ENCODE data around the gene RIOK3. TPM values are rescaled to one million over a fixed set of nuclear protein-coding genes. Genes with fewer than 3 reads are reported as not detected.
A peak's percentile ranks its signal among the peaks of the same experiment; 100 is the strongest.

The RIOK3 gene
- total RNA-seq, 1 donor from 2014 or later: 69.7 TPM

GRCh38 chr18:23526501-23527063 is 73.5 kb downstream of the RIOK3 start:
- Mint-ChIP-seq H3K4me3 (ENCODE audit: unreplicated experiment) (no peak overlapping the region), H3K27ac (ENCODE audit: unreplicated experiment) (no peak overlapping the region), H3K36me3 (ENCODE audit: low read depth, unreplicated experiment) (peaks cover 48% of the 10 kb centered on the region), H3K27me3 (ENCODE audit: unreplicated experiment) (no peaks in the 10 kb centered on the region), H3K4me1 (ENCODE audit: unreplicated experiment) (peaks cover 11% of the 10 kb centered on the region), H3K9me3 (ENCODE audit: unreplicated experiment) (no peaks in the 10 kb centered on the region)
- no peak for DNase-seq (ENCODE audit: low spot score)
- no peak for TF ChIP-seq CTCF (IDR thresholded peaks at IDR 0.05; ENCODE audit: unreplicated experiment)

- Mint-ChIP-seq H3K36me3 (ENCODE audit: low read depth, unreplicated experiment) (peaks cover 48% of the 10 kb centered on the region), H3K9me3 (ENCODE audit: unreplicated experiment) (no peaks in the 10 kb centered on the region), H3K27ac (ENCODE audit: unreplicated experiment) (no peak overlapping the region), H3K4me3 (ENCODE audit: unreplicated experiment) (peak overlapping the region; percentile 11), H3K27me3 (ENCODE audit: unreplicated experiment) (no peaks in the 10 kb centered on the region), H3K4me1 (ENCODE audit: unreplicated experiment) (no peaks in the 10 kb centered on the region)
- DNase-seq (ENCODE audit: low spot score): no peak
- no peak for TF ChIP-seq CTCF (IDR thresholded peaks at IDR 0.05; ENCODE audit: unreplicated experiment)
Observed at GRCh38 chr18:23528580-23529472, 75.7 kb downstream of the RIOK3 start.

- H3K4me3 Mint-ChIP-seq (ENCODE audit: unreplicated experiment): no peak overlapping the region
- H3K27me3 Mint-ChIP-seq (ENCODE audit: unreplicated experiment): no peaks in the 10 kb centered on the region
- DNase-seq (ENCODE audit: low spot score): no peak
- TF ChIP-seq CTCF (IDR thresholded peaks at IDR 0.05; ENCODE audit: unreplicated experiment): no peak
- H3K36me3 Mint-ChIP-seq (ENCODE audit: low read depth, unreplicated experiment): peaks cover 46% of the 10 kb centered on the region
- H3K9me3 Mint-ChIP-seq (ENCODE audit: unreplicated experiment): no peaks in the 10 kb centered on the region
- no peak overlapping the region for H3K27ac Mint-ChIP-seq (ENCODE audit: unreplicated experiment)
- H3K4me1 Mint-ChIP-seq (ENCODE audit: unreplicated experiment): no peaks in the 10 kb centered on the region
Observed at GRCh38 chr18:23529604-23530003, 76.5 kb downstream of the RIOK3 start.

- TF ChIP-seq CTCF (IDR thresholded peaks at IDR 0.05; ENCODE audit: unreplicated experiment): no peak
- Mint-ChIP-seq H3K9me3 (ENCODE audit: unreplicated experiment) (no peaks in the 10 kb centered on the region), H3K36me3 (ENCODE audit: low read depth, unreplicated experiment) (peaks cover 46% of the 10 kb centered on the region), H3K27ac (ENCODE audit: unreplicated experiment) (no peak overlapping the region), H3K4me3 (ENCODE audit: unreplicated experiment) (no peak overlapping the region), H3K4me1 (ENCODE audit: unreplicated experiment) (no peaks in the 10 kb centered on the region), H3K27me3 (ENCODE audit: unreplicated experiment) (peaks cover 1% of the 10 kb centered on the region)
- DNase-seq (ENCODE audit: low spot score): no peak
Observed at GRCh38 chr18:23530195-23530594, 77.1 kb downstream of the RIOK3 start.

- Mint-ChIP-seq H3K4me3 (ENCODE audit: unreplicated experiment) (no peak overlapping the region), H3K9me3 (ENCODE audit: unreplicated experiment) (no peaks in the 10 kb centered on the region), H3K27me3 (ENCODE audit: unreplicated experiment) (peaks cover 2% of the 10 kb centered on the region), H3K27ac (ENCODE audit: unreplicated experiment) (no peak overlapping the region), H3K4me1 (ENCODE audit: unreplicated experiment) (no peaks in the 10 kb centered on the region), H3K36me3 (ENCODE audit: low read depth, unreplicated experiment) (peaks cover 41% of the 10 kb centered on the region)
- DNase-seq (ENCODE audit: low spot score): no peak
- no peak for TF ChIP-seq CTCF (IDR thresholded peaks at IDR 0.05; ENCODE audit: unreplicated experiment)
Observed at GRCh38 chr18:23531912-23532311, 78.8 kb downstream of the RIOK3 start.
